Activated T-cell treated with anti-CD3 and anti-CD28 coated beads for 4 hours (primary cell): ENCODE data around the gene DICER1.
"Not testable (repeated sequence)": the region's sequence is repeated elsewhere in the genome, so short reads cannot be mapped to it uniquely, and the experiment has no call there.

ENCODE experiments used
- DNase-seq: peaks from one replicate; pipeline ENCODE4 v3.0.0-alpha.2; 2020

DICER1 gene

GRCh38 chr14:95157327-95158189, at the start of gene DICER1:
Gene DICER1, minus strand, starts transcription at chr14:95157529. Its CDS starts 24,071 bp downstream, at chr14:95133458.
- peak; percentile 95 for DNase-seq

- no peak for DNase-seq
Observed at GRCh38 chr14:95206534-95206933, 49.2 kb upstream of the DICER1 start.

DNA sequence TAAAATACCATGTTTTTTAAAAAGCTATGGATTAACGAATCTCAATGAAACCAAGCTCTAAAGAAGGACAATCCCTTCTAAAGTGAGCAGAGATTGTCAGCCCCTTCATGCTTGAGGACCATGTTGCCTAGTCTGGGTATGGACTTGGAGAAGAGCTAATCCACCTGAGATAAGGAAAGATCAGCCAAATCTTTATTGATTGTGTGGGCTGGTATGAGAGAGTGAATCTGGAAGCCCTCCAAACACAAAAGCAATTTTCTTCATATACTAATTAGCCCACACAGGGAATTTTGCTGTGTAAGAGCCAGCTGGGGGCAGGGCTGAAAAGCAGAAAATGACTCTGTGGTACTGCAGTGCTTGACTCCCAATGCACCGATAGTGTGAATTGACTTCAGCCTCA, 47.4 kb upstream of the DICER1 start:
- DNase-seq: no peak

- DNase-seq: not testable (repeated sequence)
Observed at GRCh38 chr14:95201745-95202144, 44.4 kb upstream of the DICER1 start.

GRCh38 chr14:95200404-95200803, 43.1 kb upstream of the DICER1 start:
- no peak for DNase-seq

DNA sequence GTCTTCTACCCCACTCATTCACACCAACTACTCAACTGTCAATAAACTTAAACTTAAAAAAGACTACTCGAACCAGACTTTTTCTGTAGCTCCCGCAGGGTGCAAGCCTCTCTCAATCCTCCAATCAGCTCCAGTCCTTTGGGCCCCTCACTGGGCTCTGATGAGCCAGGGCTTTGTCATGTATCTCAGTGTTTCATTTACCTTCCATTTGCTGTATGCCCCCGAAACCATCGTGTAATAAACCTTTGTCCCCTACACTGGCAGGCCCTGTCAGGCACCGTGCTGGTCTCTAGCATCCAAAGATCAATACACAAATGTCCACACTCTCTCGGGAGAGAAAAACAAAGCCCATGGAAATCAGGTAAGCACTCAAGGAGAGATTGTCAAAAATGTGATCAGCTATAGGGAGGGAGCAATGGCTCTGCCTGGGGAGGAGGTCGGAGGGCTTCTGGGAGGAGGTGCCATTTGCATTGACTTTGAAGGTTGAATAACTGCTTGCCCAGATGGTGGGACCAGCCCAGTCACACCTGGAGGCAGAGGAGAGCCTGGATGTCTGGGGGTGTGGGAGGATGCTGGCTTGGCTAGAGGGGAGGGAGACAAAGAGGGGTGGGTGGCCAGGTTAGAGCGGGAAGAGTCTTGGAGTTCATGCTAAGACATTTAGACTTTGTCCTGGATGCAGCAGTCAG, 42.1 kb upstream of the DICER1 start:
- no peak for DNase-seq

- DNase-seq: no peak
Observed at GRCh38 chr14:95198320-95198719, 41.0 kb upstream of the DICER1 start.

DNA sequence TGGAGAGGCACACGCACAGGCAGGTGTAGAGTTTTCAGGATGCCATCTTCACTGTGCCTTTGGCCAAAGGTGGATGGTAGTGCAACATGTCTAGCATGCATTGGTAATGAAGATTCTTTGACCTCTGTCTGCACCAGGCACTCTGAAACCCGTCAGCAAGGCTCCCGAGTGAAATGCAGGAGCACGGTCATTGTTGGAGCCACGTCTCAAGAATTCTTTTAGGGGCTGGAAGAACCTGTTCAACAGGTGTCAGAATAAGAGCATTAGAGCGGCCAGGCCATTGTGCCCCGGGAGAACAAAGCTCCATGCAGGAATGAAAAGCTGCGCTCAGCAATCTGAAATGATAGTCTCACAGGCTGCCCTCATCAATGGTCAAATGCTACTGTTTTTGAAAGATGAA, 40.2 kb upstream of the DICER1 start:
- DNase-seq: no peak

DNA sequence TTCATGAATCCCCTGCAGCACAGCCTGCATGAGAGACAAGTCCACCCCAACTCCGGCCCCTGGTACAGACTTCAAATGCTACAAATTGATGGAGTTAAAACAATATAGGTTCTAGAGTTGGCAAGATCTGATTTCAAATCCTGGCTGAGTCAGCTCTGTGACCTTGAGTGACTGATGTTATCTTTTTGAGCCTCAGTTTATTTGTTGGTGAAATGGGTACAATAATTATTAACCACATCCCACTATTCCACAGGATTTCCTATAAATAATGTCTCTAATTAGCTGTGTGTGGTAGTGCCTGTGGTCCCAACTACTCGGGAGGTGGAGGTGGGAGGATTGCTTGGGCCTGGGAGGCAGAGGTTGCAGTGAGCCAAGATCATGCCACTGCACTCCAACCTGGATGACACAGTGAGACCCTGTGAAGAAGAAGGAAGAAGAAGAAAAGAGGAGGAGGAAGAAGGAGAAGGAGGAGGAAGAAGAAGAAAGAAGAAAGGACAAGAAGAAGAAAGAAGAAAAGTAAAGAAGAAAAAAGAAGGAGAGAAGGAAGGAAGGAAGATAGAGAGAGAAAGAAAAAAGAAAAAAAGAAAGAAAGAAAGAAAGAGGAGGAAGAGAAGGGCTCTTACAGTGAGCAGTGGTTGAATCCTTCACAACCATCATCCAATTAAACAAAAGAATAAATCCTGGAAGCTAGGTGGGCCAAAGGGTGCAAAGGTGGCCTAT, 39.7 kb upstream of the DICER1 start:
- DNase-seq: no peak

DNA sequence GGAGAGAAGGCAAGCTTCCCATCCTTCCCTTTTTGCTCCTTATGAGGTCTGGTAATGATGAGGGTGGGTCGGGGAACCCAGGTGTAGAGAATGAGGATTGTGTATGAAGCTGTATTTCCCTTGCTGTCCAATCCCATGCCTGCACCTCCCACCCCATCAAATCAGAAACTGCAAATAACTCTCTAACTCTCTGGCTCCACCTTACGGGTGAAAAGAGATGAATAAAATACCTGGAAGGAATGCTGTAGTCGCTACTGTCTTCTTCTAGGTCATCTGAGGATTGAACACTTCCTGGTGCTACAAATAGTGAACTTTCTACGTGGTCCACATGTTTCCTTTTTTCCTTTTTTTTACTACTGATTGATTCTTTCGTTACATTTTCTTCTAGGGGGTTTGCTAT, 38.9 kb upstream of the DICER1 start:
- no peak for DNase-seq

DNA sequence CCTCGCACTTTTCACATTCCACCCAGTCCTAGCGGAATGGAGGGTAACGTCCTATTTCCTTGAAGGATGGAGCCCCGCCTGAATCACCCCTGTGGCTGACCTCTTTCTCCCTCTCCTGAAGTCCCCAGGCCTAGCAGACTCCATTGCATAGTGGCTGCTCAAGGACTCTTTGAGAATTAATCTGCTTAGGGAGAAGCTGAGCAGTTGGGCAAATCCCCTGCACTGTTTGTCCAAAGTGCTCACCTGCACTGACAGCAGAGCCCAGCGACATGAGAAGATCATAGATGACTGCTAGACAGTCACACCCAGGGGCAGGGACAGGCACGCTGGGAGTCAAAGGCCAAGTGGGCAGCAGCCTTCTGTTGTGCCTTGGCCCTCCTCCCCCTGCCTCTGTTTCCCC, 37.7 kb upstream of the DICER1 start:
- DNase-seq: no peak

- no peak for DNase-seq
Observed at GRCh38 chr14:95193081-95193480, 35.8 kb upstream of the DICER1 start.

- no peak for DNase-seq
Observed at GRCh38 chr14:95192311-95192710, 35.0 kb upstream of the DICER1 start.

GRCh38 chr14:95191445-95192199, 34.3 kb upstream of the DICER1 start:
- DNase-seq: no peak

GRCh38 chr14:95190857-95191256, 33.5 kb upstream of the DICER1 start:
- no peak for DNase-seq

- DNase-seq: no peak
Observed at GRCh38 chr14:95190346-95190840, 33.1 kb upstream of the DICER1 start.

GRCh38 chr14:95189367-95190132, 32.2 kb upstream of the DICER1 start:
- no peak for DNase-seq

- no peak for DNase-seq
Observed at GRCh38 chr14:95188380-95188779, 31.1 kb upstream of the DICER1 start.

- DNase-seq: no peak
Observed at GRCh38 chr14:95185767-95186392, 28.6 kb upstream of the DICER1 start.

- DNase-seq: no peak
Observed at GRCh38 chr14:95185033-95185766, 27.9 kb upstream of the DICER1 start.

- no peak for DNase-seq
Observed at GRCh38 chr14:95184413-95184790, 27.1 kb upstream of the DICER1 start.
